Duodenal mucosa (tissue), 2 donors: Measurements from ENCODE around the gene PHB1.

Experiments
- H3K27ac ChIP-seq: one replicate; pipeline ENCODE4 v1.7.0; 2013; ENCODE audit warnings: low read depth, low read length
- H3K27me3 ChIP-seq, 2 donors: one replicate each; pipeline ENCODE4 v1.7.0; 2013; ENCODE audit warnings: low read length in 2 of 2, control low read depth in 1 of 2; ENCODE audit not compliant: insufficient read depth in 2 of 2, control insufficient read depth in 1 of 2
- H3K36me3 ChIP-seq, 2 donors: one replicate each; pipeline ENCODE4 v1.7.0; 2013; ENCODE audit warnings: low read length in 2 of 2, control low read depth in 1 of 2; ENCODE audit not compliant: insufficient read depth in 2 of 2, control insufficient read depth in 1 of 2
- H3K4me1 ChIP-seq, 2 donors: one replicate each; pipeline ENCODE4 v1.7.0; 2013; ENCODE audit warnings: low read length in 2 of 2, control low read depth in 1 of 2; ENCODE audit not compliant: insufficient read depth in 2 of 2, control insufficient read depth in 1 of 2
- H3K4me3 ChIP-seq, 2 donors: one replicate each; pipeline ENCODE4 v1.7.0; 2013; ENCODE audit warnings: low read length in 2 of 2, low read depth in 1 of 2
- H3K9ac ChIP-seq, 2 donors: one replicate each; pipeline ENCODE4 v1.7.0; 2013; ENCODE audit warnings: low read length in 2 of 2, low read depth in 1 of 2
- H3K9me3 ChIP-seq, 2 donors: one replicate each; pipeline ENCODE4 v1.7.0; 2013; ENCODE audit warnings: low read length in 2 of 2, control low read depth in 1 of 2; ENCODE audit not compliant: control insufficient read depth in 1 of 2

PHB1 gene

GRCh38 chr17:49452661-49453060, 38.0 kb upstream of the PHB1 start:
- H3K36me3 ChIP-seq: no peaks in the 10 kb centered on the region
- no peak overlapping the region for H3K9ac ChIP-seq
- no peak overlapping the region for H3K4me3 ChIP-seq
- peaks cover 11 to 17% of the 10 kb centered on the region in 2 donors for H3K27me3 ChIP-seq
- no peaks in the 10 kb centered on the region for H3K9me3 ChIP-seq
- H3K4me1 ChIP-seq: no peaks in the 10 kb centered on the region
- H3K27ac ChIP-seq: no peak overlapping the region

DNA sequence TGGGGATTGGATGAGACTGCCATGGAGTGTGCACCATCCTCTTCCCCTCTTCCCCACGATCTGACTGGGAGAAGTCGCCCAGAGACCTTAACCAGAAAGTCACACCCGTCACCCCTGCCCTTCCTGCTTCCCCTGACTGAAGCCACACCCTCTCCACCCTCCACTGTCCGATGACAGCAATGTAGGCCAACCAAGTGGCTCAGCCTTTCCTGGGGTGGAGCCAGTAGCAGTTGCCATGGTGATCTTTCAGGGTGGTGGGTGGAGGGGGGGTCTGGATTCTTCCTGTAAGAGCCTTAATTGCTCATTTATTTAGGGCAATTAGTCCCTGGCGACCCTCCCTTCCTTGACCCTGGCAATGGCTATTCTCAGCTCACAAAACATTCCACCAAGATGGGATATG, 37.5 kb upstream of the PHB1 start:
- no peak overlapping the region for H3K4me3 ChIP-seq
- no peak overlapping the region for H3K9ac ChIP-seq
- no peaks in the 10 kb centered on the region for H3K36me3 ChIP-seq
- H3K27me3 ChIP-seq: peaks cover 6 to 12% of the 10 kb centered on the region in 2 donors
- H3K4me1 ChIP-seq: no peaks in the 10 kb centered on the region
- no peaks in the 10 kb centered on the region for H3K9me3 ChIP-seq
- H3K27ac ChIP-seq: no peak overlapping the region

DNA sequence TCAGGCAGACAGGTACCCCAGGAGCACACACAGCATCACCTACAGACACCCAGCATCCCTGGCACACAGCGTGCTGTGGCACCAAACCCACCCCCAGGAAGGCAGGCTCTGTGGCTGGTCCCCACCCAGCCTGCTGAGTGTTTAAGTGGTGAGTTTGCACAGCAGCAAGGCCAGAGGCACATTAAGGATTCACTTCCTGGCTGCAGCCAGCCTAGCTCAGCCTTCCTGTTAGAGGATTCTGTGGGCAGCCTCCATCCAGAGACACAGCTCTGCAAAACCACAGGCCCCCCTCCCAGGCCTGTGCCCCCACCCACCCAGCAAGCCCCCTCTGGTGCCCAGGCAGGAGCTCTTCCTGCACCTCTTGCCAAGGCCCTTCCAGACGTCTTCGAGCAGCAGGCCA, 36.1 kb upstream of the PHB1 start:
- no peaks in the 10 kb centered on the region for H3K4me1 ChIP-seq
- no peak overlapping the region for H3K27ac ChIP-seq
- no peak overlapping the region for H3K9ac ChIP-seq
- H3K27me3 ChIP-seq: peaks cover 3 to 6% of the 10 kb centered on the region in 2 donors
- H3K4me3 ChIP-seq: no peak overlapping the region
- H3K36me3 ChIP-seq: no peaks in the 10 kb centered on the region
- H3K9me3 ChIP-seq: no peaks in the 10 kb centered on the region

DNA sequence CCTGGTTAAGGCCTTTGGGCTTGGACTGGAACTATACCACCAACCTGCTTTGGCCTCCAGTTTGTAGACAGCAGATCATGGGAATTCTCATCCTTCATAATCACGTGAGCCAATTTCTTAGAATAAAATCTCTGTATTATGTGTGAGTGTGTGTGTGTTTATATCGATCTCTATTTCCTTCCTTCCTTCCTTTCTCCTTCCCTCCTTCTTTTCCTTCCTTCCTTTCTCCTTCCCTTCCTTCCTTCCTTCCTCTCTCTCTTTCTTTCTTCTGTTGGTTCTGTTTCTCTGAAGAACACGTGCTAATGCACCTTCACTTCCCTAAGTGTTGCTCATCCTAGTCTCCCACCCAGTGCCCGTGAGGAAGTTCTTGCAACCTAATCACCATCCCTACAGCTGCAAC, 35.5 kb upstream of the PHB1 start:
- no peaks in the 10 kb centered on the region for H3K9me3 ChIP-seq
- no peaks in the 10 kb centered on the region for H3K4me1 ChIP-seq
- H3K9ac ChIP-seq: no peak overlapping the region
- no peak overlapping the region for H3K4me3 ChIP-seq
- no peaks in the 10 kb centered on the region for H3K36me3 ChIP-seq
- no peak overlapping the region for H3K27ac ChIP-seq
- H3K27me3 ChIP-seq: peaks cover 3 to 10% of the 10 kb centered on the region in 2 donors

DNA sequence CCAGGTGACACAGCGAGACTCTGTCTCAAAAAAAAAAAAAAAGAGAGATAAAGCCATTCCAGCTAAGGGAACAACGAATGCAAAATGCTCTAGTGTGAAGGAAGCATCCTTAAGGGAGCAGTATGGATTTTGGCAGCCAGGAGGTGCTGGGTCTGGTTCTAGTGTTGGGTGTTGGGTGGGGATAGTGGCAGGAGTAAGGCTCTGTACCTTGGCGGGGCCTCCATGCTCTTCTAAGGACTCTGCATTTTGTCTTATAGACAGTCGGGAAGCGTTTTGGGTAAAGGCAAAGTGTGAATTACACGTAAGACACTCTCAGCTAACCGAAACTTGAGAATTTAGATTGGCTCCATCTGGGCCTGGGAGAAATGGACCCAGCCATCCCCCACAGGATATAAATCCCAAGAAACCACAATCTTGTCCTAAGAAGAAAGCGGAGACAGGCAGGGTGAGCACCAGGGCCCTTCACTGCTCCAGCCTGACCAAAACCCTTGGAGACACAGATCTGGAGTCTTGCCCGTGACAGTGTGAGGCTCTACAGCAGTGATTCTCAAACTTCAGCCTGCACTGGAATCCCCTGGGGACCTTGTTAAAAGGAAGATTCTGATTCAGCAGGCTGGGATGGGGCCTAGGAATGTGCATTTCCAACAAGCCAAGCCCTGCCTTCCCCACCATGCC, 33.1 kb upstream of the PHB1 start:
- H3K4me3 ChIP-seq: no peak overlapping the region
- H3K27ac ChIP-seq: no peak overlapping the region
- no peaks in the 10 kb centered on the region for H3K9me3 ChIP-seq
- H3K36me3 ChIP-seq: no peaks in the 10 kb centered on the region
- H3K27me3 ChIP-seq: peaks cover 5 to 19% of the 10 kb centered on the region in 2 donors
- no peak overlapping the region for H3K9ac ChIP-seq
- no peaks in the 10 kb centered on the region for H3K4me1 ChIP-seq

- H3K36me3 ChIP-seq: no peaks in the 10 kb centered on the region
- H3K9me3 ChIP-seq: no peaks in the 10 kb centered on the region
- peaks cover 7 to 27% of the 10 kb centered on the region in 2 donors for H3K27me3 ChIP-seq
- no peak overlapping the region for H3K4me3 ChIP-seq
- H3K9ac ChIP-seq: no peak overlapping the region
- no peak overlapping the region for H3K27ac ChIP-seq
- no peaks in the 10 kb centered on the region for H3K4me1 ChIP-seq
These were observed 30.9 kb upstream of the PHB1 start for GRCh38 chr17:49445591-49445990.

DNA sequence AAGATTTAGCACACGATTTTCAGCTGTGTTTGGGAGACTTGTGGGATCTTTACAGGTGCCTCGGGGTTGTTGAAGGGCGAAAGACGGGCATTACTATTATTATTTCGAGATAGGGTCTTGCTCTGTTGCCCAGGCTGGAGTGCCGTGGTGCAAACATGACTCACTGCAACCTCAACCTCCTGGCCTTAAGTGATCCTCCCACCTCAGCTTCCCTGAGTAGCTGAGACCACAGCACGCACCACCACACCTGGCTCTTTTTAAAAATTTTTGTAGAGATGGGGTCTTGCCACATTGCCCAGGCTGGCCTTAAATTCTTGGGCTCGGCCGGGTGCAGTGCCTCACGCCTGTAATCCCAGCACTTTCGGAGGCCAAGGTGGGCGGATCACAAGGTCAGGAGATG, 29.7 kb upstream of the PHB1 start:
- Histone ChIP-seq H3K4me3 (no peak overlapping the region), H3K36me3 (no peaks in the 10 kb centered on the region), H3K27me3 (peaks cover 12 to 38% of the 10 kb centered on the region in 2 donors), H3K9me3 (no peaks in the 10 kb centered on the region), H3K27ac (no peak overlapping the region), H3K9ac (no peak overlapping the region), H3K4me1 (no peaks in the 10 kb centered on the region)

DNA sequence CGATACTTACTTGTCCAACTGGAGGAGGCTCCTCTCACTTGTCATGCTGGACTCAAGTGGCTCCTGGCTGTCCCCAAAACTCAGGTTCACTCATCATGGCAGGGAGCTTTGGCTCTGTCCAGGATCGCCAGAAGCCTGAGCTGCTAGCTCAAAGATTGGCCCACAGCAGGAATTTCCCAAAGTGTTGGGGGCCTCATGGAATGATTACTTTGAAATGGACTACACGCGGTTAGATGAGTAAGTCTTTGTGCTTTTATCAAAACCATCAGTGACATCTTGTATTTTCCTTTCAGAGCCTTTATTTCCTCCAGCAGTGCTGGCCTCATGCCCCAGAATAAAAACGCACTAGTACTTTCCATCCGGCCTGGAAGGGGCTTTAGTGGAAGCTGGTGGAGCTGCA, 29.2 kb upstream of the PHB1 start:
- Histone ChIP-seq H3K9me3 (no peaks in the 10 kb centered on the region), H3K4me3 (no peak overlapping the region), H3K27me3 (peaks cover 17 to 44% of the 10 kb centered on the region in 2 donors), H3K27ac (no peak overlapping the region), H3K4me1 (no peaks in the 10 kb centered on the region), H3K9ac (no peak overlapping the region), H3K36me3 (no peaks in the 10 kb centered on the region)

DNA sequence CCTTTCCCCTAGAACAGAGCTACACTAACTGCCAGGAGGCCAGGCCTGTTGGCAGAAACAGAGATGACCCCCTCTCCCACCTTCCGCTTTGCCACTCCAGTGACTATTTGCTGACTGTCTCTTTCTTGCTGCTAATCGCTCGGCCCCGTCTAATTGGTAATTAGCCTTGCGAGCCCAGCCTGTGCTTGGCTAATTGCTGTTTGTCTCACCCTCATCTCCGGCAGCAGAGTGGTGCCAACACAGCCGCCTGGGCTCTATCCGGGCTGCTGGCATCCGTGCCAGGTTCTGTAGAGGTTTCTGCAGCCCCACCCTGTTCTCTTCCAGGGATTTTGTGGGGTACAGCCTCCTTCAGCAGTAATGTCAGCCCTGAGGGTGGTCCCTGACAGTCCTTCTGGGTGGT, 27.4 kb upstream of the PHB1 start:
- no peaks in the 10 kb centered on the region for H3K9me3 ChIP-seq
- peaks cover 25 to 53% of the 10 kb centered on the region in 2 donors for H3K27me3 ChIP-seq
- no peak overlapping the region for H3K9ac ChIP-seq
- no peaks in the 10 kb centered on the region for H3K36me3 ChIP-seq
- H3K4me3 ChIP-seq: no peak overlapping the region
- no peak overlapping the region for H3K27ac ChIP-seq
- H3K4me1 ChIP-seq: no peaks in the 10 kb centered on the region

DNA sequence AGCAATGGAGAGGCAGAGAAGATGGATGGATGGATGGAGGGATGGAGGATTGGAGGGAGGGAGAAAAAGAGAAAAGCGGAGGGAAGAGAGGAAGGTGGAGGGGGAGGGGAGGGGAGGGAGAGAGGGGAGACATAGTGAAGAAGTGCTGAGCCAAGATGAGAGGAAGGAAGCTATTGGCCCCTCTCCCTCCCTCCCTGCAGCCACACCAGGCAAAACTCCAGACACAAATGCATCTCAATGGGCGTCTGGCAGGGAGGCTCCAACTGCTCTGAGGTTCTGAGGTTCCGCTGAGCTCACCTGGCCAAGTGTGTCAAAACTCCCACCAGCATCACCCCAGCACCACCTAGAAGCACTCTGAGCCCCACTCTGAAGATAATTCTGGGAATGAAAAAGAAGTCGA, 26.9 kb upstream of the PHB1 start:
- Histone ChIP-seq H3K27me3 (peaks cover 25 to 52% of the 10 kb centered on the region in 2 donors), H3K36me3 (no peaks in the 10 kb centered on the region), H3K4me3 (no peak overlapping the region), H3K4me1 (no peaks in the 10 kb centered on the region), H3K27ac (no peak overlapping the region), H3K9me3 (no peaks in the 10 kb centered on the region), H3K9ac (no peak overlapping the region)

DNA sequence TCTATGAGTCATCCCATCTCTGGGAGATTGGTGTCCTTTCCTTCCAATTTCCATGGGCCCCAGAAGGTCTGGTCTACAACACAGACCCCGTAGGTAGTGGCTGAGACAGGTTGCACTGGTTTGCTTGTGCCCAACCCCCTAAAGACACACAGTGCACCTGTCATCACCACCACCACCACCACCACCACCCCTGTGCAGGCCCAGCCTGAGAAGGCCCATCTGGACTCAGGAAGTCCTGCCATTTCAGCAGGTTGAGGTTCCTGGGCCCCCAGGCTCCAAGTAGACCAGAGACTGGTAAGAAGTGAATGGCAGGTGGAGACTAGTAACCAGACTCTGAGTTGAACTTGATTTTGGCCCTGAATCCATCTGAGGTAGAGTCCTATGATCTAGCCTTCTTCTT, 25.9 kb upstream of the PHB1 start:
- H3K27ac ChIP-seq: no peak overlapping the region
- H3K9me3 ChIP-seq: no peaks in the 10 kb centered on the region
- H3K4me3 ChIP-seq: no peak overlapping the region
- peaks cover 25 to 47% of the 10 kb centered on the region in 2 donors for H3K27me3 ChIP-seq
- no peaks in the 10 kb centered on the region for H3K36me3 ChIP-seq
- H3K9ac ChIP-seq: no peak overlapping the region
- H3K4me1 ChIP-seq: no peaks in the 10 kb centered on the region
